ENCODE data around the gene RBCK1.
A peak's percentile ranks its signal among the peaks of the same experiment; 100 is the strongest.
"Not testable (repeated sequence)": the region's sequence is repeated elsewhere in the genome, so short reads cannot be mapped to it uniquely, and the experiment has no call there.

Gene RBCK1

GRCh38 chr20:437787-438486, 29.8 kb downstream of the RBCK1 start:
- no peak for DNase-seq (ENCODE audit: low read depth)

GRCh38 chr20:438571-439469, 30.7 kb downstream of the RBCK1 start:
- no peak for DNase-seq (ENCODE audit: low read depth)

GRCh38 chr20:440148-440547, 32.0 kb downstream of the RBCK1 start:
- no peak for DNase-seq (ENCODE audit: low read depth)

- DNase-seq (ENCODE audit: low read depth), result no peak
These were observed 32.5 kb downstream of the RBCK1 start for GRCh38 chr20:440636-441035.

GRCh38 chr20:443223-443775, 35.2 kb downstream of the RBCK1 start:
- DNase-seq (ENCODE audit: low read depth), result no peak

GRCh38 chr20:444117-444516, 36.0 kb downstream of the RBCK1 start:
- no peak for DNase-seq (ENCODE audit: low read depth)

GRCh38 chr20:444862-445426, 36.8 kb downstream of the RBCK1 start:
- DNase-seq (ENCODE audit: low read depth), result no peak

- DNase-seq (ENCODE audit: low read depth), result no peak
These were observed 37.6 kb downstream of the RBCK1 start for GRCh38 chr20:445514-446336.

GRCh38 chr20:452021-452420, 43.9 kb downstream of the RBCK1 start:
- not testable (repeated sequence) for DNase-seq (ENCODE audit: low read depth)

- no peak for DNase-seq (ENCODE audit: low read depth)
These were observed 46.9 kb downstream of the RBCK1 start for GRCh38 chr20:454951-455350.

- DNase-seq (ENCODE audit: low read depth), result no peak
These were observed 50.7 kb downstream of the RBCK1 start for GRCh38 chr20:458776-459175.

- DNase-seq (ENCODE audit: low read depth), result no peak
These were observed 52.1 kb downstream of the RBCK1 start for GRCh38 chr20:460180-460579.

GRCh38 chr20:460707-461106, 52.6 kb downstream of the RBCK1 start:
- no peak for DNase-seq (ENCODE audit: low read depth)

- no peak for DNase-seq (ENCODE audit: low read depth)
These were observed 53.4 kb downstream of the RBCK1 start for GRCh38 chr20:461254-462198.

GRCh38 chr20:462199-462991, 54.3 kb downstream of the RBCK1 start, which contains the start of gene TBC1D20:
Gene TBC1D20 (minus strand): TSS chr20:462533. CDS start chr20:462405, 128 bp downstream.
- peak; percentile 53 for DNase-seq (ENCODE audit: low read depth)

- no peak for DNase-seq (ENCODE audit: low read depth)
These were observed 59.7 kb downstream of the RBCK1 start for GRCh38 chr20:467755-468154.

- DNase-seq (ENCODE audit: low read depth), result no peak
These were observed 61.8 kb downstream of the RBCK1 start for GRCh38 chr20:469746-470490.

- DNase-seq (ENCODE audit: low read depth), result no peak
These were observed 64.2 kb downstream of the RBCK1 start for GRCh38 chr20:472137-472846.
